Measurements from ENCODE around the gene SOX6.
A peak's percentile ranks its signal among the peaks of the same experiment; 100 is the strongest.

Gene SOX6

GRCh38 chr11:16356057-16356760 lies at the start of gene SOX6:
Gene SOX6 (minus strand): TSS chr11:16356546. CDS start chr11:16341248, 15,298 bp downstream.
- TF ChIP-seq CTCF (IDR thresholded peaks at IDR 0.05; ENCODE audit: low read depth, low read length, missing control alignments), result no peak
- DNase-seq (ENCODE audit: low read depth), result peak; percentile 66
- no peak within 1 kb of the TSS for H3K4me3 ChIP-seq (ENCODE audit: low read depth, low read length)
- in situ Hi-C loops (cut with HindIII; ENCODE audit: low sequenced_read_pairs), result no loop called here

- no peak for DNase-seq (ENCODE audit: low read depth)
- in situ Hi-C loops (cut with HindIII; ENCODE audit: low sequenced_read_pairs), result no loop called here
- H3K4me3 ChIP-seq (ENCODE audit: low read depth, low read length), result no peak overlapping the region
- no peak for TF ChIP-seq CTCF (IDR thresholded peaks at IDR 0.05; ENCODE audit: low read depth, low read length, missing control alignments)
Observed at GRCh38 chr11:16404781-16405285, 48.5 kb upstream of the SOX6 start.

- no peak overlapping the region for H3K4me3 ChIP-seq (ENCODE audit: low read depth, low read length)
- TF ChIP-seq CTCF (IDR thresholded peaks at IDR 0.05; ENCODE audit: low read depth, low read length, missing control alignments), result no peak
- in situ Hi-C loops (cut with HindIII; ENCODE audit: low sequenced_read_pairs), result no loop called here
- DNase-seq (ENCODE audit: low read depth), result no peak
Observed at GRCh38 chr11:16403851-16404250, 47.5 kb upstream of the SOX6 start.

GRCh38 chr11:16403448-16403803 lies 47.1 kb upstream of the SOX6 start:
- no peak for DNase-seq (ENCODE audit: low read depth)
- in situ Hi-C loops (cut with HindIII; ENCODE audit: low sequenced_read_pairs), result no loop called here
- TF ChIP-seq CTCF (IDR thresholded peaks at IDR 0.05; ENCODE audit: low read depth, low read length, missing control alignments), result no peak
- H3K4me3 ChIP-seq (ENCODE audit: low read depth, low read length), result no peak overlapping the region

GRCh38 chr11:16402654-16403447 lies 46.5 kb upstream of the SOX6 start:
- TF ChIP-seq CTCF (IDR thresholded peaks at IDR 0.05; ENCODE audit: low read depth, low read length, missing control alignments), result no peak
- DNase-seq (ENCODE audit: low read depth), result no peak
- in situ Hi-C loops (cut with HindIII; ENCODE audit: low sequenced_read_pairs), result no loop called here
- no peak overlapping the region for H3K4me3 ChIP-seq (ENCODE audit: low read depth, low read length)

- no peak for DNase-seq (ENCODE audit: low read depth)
- no peak overlapping the region for H3K4me3 ChIP-seq (ENCODE audit: low read depth, low read length)
- TF ChIP-seq CTCF (IDR thresholded peaks at IDR 0.05; ENCODE audit: low read depth, low read length, missing control alignments), result no peak
- in situ Hi-C loops (cut with HindIII; ENCODE audit: low sequenced_read_pairs), result no loop called here
Observed at GRCh38 chr11:16397390-16397789, 41.0 kb upstream of the SOX6 start.
